Panc1 (cell line): Measurements from ENCODE around the gene WDR64. TPM values are rescaled to one million over a fixed set of nuclear protein-coding genes. Genes with fewer than 3 reads are reported as not detected.

ENCODE experiments used
- ATAC-seq: fragments of 200-7000 bp; cut with Tn5 transposase; 2 replicates; pipeline ENCODE4 v1.9.1; 2020; ENCODE audit warnings: mild to moderate bottlenecking, moderate library complexity
- BruUV-seq: library from RNA; stranded (reverse); fragments of 400-500 nt; replicated peaks from 2 replicates; lab custom pipeline; 2021; lab: Mats Ljungman, UMichigan
- CTCF ChIA-PET: fragments of 300-600 bp; sonication (Branson Sonifier 250); formaldehyde crosslinking; loops from one replicate; lab custom pipeline; 2022; ENCODE audit warnings: antibody characterized with exemption; lab: Charles Lee
- POLR2A ChIA-PET: fragments of 300-600 bp; sonication (Branson Sonifier 250); formaldehyde crosslinking; loops from one replicate; lab custom pipeline; 2022; ENCODE audit warnings: antibody characterized with exemption; lab: Charles Lee
- DNase-seq: peaks from one replicate; pipeline ENCODE4 v3.0.0-alpha.2; 2010; ENCODE audit warnings: low read depth, low spot score
- H3K27ac ChIP-seq: 2 replicates; pipeline ENCODE4 v1.5.1; 2011; ENCODE audit warnings: mild to moderate bottlenecking, low read length, inconsistent platforms
- H3K27me3 ChIP-seq: fragments of 200-500 bp; sonication (Bioruptor generic); 2 replicates; pipeline ENCODE4 v1.6.0; 2014; ENCODE audit warnings: low read length, inconsistent platforms; ENCODE audit not compliant: control insufficient read depth, insufficient read depth
- H3K36me3 ChIP-seq: fragments of 200-500 bp; sonication (Bioruptor generic); 2 replicates; pipeline ENCODE4 v1.5.1; 2014; ENCODE audit warnings: inconsistent platforms, mild to moderate bottlenecking, low read length, moderate library complexity; ENCODE audit not compliant: control insufficient read depth, insufficient read depth
- H3K4me1 ChIP-seq: 2 replicates; pipeline ENCODE4 v1.5.1; 2011; ENCODE audit warnings: inconsistent platforms, mild to moderate bottlenecking, low read length, moderate library complexity; ENCODE audit not compliant: control insufficient read depth, insufficient read depth
- H3K4me3 ChIP-seq, 2 experiments: 2 replicates each; pipeline ENCODE4 v1.5.1; 2011 to 2012; ENCODE audit warnings: low read depth in 2 of 2, low read length in 2 of 2, mild to moderate bottlenecking in 2 of 2, inconsistent platforms in 1 of 2, moderate library complexity in 1 of 2
- H3K9me3 ChIP-seq: fragments of 200-500 bp; sonication (Bioruptor generic); 2 replicates; pipeline ENCODE4 v1.5.1; 2014; ENCODE audit warnings: low read depth, mild to moderate bottlenecking, inconsistent platforms, low read length, moderate library complexity; ENCODE audit not compliant: control insufficient read depth, insufficient read depth
- CTCF ChIP-seq: fragments of 450-650 bp; IDR thresholded peaks from 2 replicates; pipeline ENCODE4 v1.5.1; 2017; ENCODE audit warnings: mild to moderate bottlenecking
- POLR2AphosphoS5 ChIP-seq: IDR thresholded peaks from 2 replicates; pipeline ENCODE4 v1.6.1; 2012; ENCODE audit warnings: mild to moderate bottlenecking, low read depth, low read length, moderate library complexity
- REST ChIP-seq, 2 experiments: IDR thresholded peaks; 2 replicates each; pipeline ENCODE4 v1.6.1; 2011 to 2012; ENCODE audit warnings: low read depth in 2 of 2, control low read depth in 1 of 2, low read length in 1 of 2, mild to moderate bottlenecking in 1 of 2, moderate library complexity in 1 of 2; ENCODE audit not compliant: insufficient read depth in 1 of 2
- SIN3A ChIP-seq: IDR thresholded peaks from 2 replicates; pipeline ENCODE4 v1.6.1; 2012; ENCODE audit warnings: low read depth, mild to moderate bottlenecking, low read length, moderate library complexity, borderline replicate concordance; ENCODE audit not compliant: insufficient read depth
- TCF7L2 ChIP-seq: IDR thresholded peaks from 2 replicates; pipeline ENCODE4 v1.6.1; 2011; ENCODE audit warnings: mild to moderate bottlenecking, low read depth, low read length, inconsistent platforms
- in situ Hi-C: cut with HindIII; loops from 2 replicates; pipeline ENCODE4 v1.10.0; 2016; ENCODE audit warnings: low sequenced_read_pairs, low pct_unique_long_range_greater_than_20kb
- intact Hi-C: fragments of 100-400 bp; cut with micrococcal nuclease; formaldehyde crosslinking; loops from one replicate; pipeline ENCODE4 v1.10.0; 2022; ENCODE audit not compliant: unreplicated experiment
- total RNA-seq: library from RNA; stranded (reverse); gene quantifications from one replicate; pipeline ENCODE4 v1.2.1, GENCODE V29; 2021; ENCODE audit not compliant: unreplicated experiment

The WDR64 gene
- total RNA-seq, 1 experiment from 2014 or later = not detected

- TF ChIP-seq POLR2AphosphoS5 = no peak
- TF ChIP-seq REST (IDR thresholded peaks at IDR 0.05; ENCODE audit: insufficient read depth in 1 of 2, low read depth in 2 of 2, low read length in 1 of 2) = no peak
- TF ChIP-seq TCF7L2 = no peak
- no peak for TF ChIP-seq SIN3A
- no peak for TF ChIP-seq CTCF
- H3K27ac ChIP-seq = peak overlapping the region; percentile 80
- no peak for DNase-seq
Observed at GRCh38 chr1:241640867-241641622, 11.0 kb upstream of the WDR64 start.

GRCh38 chr1:241641773-241642592, 10.1 kb upstream of the WDR64 start:
- H3K4me1 ChIP-seq = peaks cover 10% of the 10 kb centered on the region; the same call in 1 of the 2 replicates
- POLR2A ChIA-PET = no interaction called here
- H3K27ac ChIP-seq = no peak overlapping the region
- BruUV-seq = no TSS peak
- no peak overlapping the region for H3K4me3 ChIP-seq
- CTCF ChIA-PET = interaction anchor here (0.6 kb wide), 1 partner anchor 175 kb away, joined by 10 read pairs; no protein-coding TSS in a partner anchor
- peaks cover 4% of the 10 kb centered on the region; the same call in 1 of the 2 replicates for H3K9me3 ChIP-seq
- ATAC-seq = no peak
- in situ Hi-C loops (no loop called here), intact Hi-C loops (no loop called here)
- no peak for DNase-seq
- TF ChIP-seq TCF7L2 (no peak), POLR2AphosphoS5 (no peak), SIN3A (no peak), REST (IDR thresholded peaks at IDR 0.05; ENCODE audit: insufficient read depth in 1 of 2, low read depth in 2 of 2, low read length in 1 of 2) (no peak), CTCF (no peak)
- no peaks in the 10 kb centered on the region; the same call in 1 of the 2 replicates for H3K36me3 ChIP-seq
- H3K27me3 ChIP-seq = no peaks in the 10 kb centered on the region

More at GRCh38 chr1:241640867-241641622, 11.0 kb upstream of the WDR64 start:
- Histone ChIP-seq H3K27me3 (no peaks in the 10 kb centered on the region), H3K4me1 (peaks cover 10% of the 10 kb centered on the region; the same call in 1 of the 2 replicates), H3K9me3 (peaks cover 4% of the 10 kb centered on the region; the same call in 1 of the 2 replicates), H3K4me3 (peak overlapping the region; percentile 55 to 88), H3K36me3 (peaks cover 2% of the 10 kb centered on the region)
- BruUV-seq = no TSS peak
- ChIA-PET POLR2A (interaction anchor here (0.6 kb wide), 1 partner anchor 16 kb away, joined by 7 read pairs; no protein-coding TSS in a partner anchor), CTCF (no interaction called here)
- in situ Hi-C loops = no loop called here
- intact Hi-C loops = no loop called here
- no peak for ATAC-seq
